HG03565 (cell line): ENCODE results near the gene RNU7-1.
A peak's percentile ranks its signal among the peaks of the same experiment; 100 is the strongest.
"Not testable (repeated sequence)": the region's sequence is repeated elsewhere in the genome, so short reads cannot be mapped to it uniquely, and the experiment has no call there.

ENCODE experiments used
- ATAC-seq: cut with Tn5 transposase; IDR thresholded peaks from one replicate; pipeline ENCODE4 v1.9.1; 2021; ENCODE audit warnings: mild to moderate bottlenecking, moderate library complexity; ENCODE audit not compliant: unreplicated experiment

RNU7-1 gene

DNA sequence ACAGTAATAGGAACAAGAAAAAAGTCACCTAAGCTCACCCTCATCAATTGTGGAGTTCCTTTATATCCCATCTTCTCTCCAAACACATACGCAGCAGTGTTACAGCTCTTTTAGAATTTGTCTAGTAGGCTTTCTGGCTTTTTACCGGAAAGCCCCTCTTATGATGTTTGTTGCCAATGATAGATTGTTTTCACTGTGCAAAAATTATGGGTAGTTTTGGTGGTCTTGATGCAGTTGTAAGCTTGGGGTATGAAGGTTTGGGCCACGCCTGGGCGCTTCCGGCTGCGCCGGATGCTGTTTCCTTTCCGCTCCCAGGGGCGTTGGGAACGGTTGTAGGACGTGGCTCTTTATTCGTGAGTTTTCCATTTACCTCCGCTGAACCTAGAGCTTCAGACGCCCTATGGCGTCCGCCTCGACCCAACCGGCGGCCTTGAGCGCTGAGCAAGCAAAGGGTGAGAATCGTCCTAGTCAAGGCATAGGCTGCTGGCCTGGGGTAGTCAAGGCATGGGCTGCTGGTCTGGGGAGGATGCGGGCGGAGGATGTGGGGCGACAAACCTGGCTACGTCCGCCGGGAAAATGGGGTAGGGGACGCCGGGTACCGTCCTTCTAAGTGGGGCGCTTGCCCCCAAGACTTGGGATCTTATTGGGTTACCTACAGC is at the start of gene RNU7-1, which contains the start of gene C12orf57:
RNU7-1 (plus strand) TSS at position 95 of the 659 bp plus-strand sequence.
C12orf57 (plus strand) TSS at position 301 of the 659 bp plus-strand sequence; CDS start at position 401, 100 bp downstream.
- peak; percentile 25 for ATAC-seq

DNA sequence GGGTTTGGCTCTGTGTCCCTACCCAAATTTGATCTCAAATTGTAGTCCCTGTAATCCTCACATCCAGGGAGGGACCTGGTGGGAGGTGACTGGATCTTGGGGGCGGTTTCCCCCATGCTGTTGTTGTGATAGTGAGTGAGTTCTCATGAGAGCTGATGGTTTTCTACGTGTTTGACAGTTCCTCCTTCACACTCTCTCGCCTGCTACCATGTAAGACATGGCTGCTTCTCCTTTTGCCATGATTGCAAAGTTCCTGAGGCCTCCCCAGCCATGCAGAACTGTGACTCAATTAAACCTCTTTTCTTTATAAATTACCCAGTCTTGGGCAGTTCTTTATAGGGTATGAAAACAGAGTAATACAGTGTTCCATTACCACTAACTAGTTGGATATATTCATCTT is 49.3 kb upstream of the RNU7-1 start:
- ATAC-seq: no peak

DNA sequence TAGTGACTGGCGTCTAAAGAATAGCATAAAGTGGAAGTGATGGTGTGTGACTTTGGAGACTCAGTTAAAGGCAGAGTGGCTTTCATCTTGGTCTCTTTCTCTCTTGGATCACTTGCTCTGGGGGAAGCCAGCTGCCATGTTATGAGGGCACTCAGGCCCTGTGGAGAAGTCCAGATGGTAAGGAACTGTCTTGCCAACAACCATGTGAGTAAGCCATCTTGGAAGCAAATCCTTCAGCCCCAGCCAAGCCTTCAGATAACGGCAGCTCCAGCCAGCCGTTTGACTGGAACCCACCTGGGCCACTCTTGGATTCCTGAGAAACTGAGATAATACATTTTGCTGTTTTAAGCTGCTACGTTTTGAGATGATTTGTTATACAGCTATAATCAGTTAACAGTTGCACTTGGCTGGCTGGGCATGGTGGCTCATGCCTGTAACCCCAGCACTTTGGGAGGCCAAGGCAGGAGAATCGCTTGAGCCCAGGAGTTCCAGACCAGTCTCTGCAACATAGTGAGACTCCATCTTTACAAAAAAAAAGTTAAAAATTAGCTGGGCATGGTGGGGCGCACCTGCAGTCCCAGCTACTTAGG is 46.7 kb upstream of the RNU7-1 start:
- no peak for ATAC-seq

DNA sequence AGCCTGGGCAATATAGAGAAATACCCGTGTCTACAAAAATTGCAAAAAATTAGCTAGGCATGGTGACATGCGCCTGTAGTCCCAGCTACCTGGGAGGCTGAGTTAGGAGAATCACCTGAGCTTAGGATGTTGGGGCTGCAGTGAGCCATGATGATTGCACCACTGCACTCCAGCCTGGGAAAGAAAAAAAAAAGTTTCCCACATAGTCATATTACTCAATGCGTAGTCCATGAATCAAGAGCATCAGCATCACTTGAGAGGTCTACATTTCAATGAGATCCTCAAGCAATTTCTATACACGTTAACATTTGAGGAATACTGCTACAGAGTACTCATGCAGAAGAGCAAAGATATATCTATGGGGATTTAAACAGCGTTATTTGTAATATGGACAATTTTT is 44.2 kb upstream of the RNU7-1 start:
- ATAC-seq: no peak

DNA sequence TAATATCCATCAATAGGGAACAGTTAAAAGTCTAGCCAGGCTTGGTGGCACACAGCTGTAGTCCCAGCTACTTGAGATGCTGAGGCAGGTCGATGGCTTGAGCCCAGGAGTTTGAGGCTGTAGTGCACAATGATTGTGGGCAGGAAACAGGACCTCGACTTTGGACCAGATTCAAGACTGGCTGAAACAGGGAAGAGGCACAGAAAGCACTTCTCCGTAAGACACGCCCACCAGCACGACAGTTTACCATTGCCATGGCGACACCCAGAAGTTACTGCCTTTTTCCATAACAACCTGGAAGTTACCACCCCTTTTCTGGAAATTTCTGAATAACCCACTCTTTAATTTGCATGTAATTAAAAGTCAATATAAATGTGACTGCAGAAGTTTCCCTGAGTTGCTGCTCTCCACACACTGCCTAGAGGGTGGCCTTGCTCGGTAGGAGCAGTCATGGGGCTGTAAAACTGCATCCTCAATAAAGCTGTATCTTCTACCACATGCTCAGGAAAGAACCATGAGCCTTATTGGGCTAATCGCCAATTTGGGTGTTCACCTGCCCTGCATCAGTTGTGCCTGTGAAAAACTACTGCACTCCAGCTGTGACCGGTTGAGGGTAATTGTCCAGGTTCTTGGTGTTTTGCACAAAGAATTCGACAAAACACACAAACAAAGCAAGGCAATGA is 43.6 kb upstream of the RNU7-1 start:
- ATAC-seq: no peak

DNA sequence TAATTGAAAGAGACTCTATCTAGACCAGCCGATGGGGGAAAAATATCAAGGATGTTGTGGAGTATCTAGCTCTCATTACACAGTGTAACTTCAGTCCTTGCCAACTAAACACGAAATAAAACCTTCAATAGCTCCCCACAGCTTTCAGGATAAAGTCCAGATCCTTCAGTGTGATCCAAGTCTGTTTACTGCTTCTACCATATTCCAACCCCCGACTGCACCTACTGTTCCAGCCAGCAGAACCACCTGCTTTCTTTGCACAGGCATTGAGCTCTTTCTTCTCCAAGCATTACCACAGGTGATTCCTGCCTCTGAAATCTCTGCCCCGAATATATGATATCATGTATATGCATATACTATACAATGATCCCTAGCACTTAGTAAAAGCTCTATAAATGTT is 41.2 kb upstream of the RNU7-1 start:
- no peak for ATAC-seq

DNA sequence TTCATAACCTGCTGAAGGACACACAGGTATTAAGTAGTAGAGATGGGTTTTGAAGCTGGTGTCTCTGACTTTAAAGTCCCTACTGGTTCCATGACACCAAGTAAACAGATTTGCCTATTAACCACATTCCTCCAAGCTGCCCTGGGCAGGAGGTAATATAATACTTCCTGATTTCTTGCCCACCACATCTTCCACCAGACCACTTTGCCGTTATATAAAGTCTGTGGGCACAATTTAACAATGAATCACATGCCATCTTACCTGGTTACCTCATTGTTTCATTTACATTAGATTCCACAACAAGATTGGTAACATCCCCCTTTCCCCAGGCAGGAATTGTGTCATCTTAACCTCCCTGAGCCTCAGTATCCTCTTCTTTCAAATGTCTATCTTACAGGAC is 39.9 kb upstream of the RNU7-1 start:
- no peak for ATAC-seq

DNA sequence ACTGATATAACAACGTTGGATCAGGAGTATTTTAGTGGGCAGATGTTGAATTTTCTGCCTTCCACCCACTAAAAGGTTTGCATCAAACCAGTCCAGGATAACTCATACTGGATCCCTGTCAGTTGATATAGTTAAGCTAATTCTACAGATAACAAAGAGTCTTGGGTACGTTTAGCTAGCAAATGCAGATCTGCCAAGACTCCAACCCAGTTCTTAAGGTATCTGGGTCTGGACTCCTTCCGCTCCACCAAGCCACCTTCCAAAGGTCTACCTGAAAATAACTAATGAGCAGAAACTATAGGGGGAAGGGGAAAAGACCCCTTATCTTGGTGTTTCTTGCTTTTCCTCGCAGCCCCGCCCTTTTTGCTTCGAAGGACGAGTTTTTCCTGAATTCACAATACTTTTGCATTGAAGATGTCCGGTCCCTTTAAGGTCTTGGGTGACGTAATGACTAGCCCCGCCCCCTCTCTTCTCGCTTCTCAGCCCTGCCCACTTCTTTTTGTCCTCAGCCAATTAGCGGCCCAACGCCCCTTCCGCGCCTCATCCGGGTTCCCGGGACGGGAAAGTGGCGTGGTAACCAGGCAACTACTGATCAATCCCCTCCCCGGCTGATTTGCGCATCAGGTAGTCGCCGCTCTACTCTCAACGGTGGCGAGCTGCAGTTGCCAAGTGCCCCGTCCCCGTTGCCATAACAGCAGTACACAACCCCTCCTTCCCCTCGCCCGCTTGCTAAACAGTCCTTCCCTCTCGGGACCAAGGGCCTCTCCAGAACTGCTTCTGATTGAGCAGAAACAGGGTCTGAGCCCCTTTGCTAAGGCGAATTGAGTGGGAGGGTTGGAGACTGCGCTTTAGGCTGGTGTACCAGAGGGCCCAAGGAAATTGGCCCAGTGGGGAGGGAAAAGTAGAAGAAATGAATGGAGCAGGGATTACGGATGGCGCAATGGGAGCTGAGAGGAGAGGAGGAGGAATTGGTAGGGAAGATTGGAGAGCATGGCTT is 39.0 kb upstream of the RNU7-1 start, which contains the start of gene LRRC23:
LRRC23 (plus strand) TSS at position 543 of the 997 bp plus-strand sequence. CDS start 812 bp downstream, outside the sequence.
- ATAC-seq: peak; percentile 86

DNA sequence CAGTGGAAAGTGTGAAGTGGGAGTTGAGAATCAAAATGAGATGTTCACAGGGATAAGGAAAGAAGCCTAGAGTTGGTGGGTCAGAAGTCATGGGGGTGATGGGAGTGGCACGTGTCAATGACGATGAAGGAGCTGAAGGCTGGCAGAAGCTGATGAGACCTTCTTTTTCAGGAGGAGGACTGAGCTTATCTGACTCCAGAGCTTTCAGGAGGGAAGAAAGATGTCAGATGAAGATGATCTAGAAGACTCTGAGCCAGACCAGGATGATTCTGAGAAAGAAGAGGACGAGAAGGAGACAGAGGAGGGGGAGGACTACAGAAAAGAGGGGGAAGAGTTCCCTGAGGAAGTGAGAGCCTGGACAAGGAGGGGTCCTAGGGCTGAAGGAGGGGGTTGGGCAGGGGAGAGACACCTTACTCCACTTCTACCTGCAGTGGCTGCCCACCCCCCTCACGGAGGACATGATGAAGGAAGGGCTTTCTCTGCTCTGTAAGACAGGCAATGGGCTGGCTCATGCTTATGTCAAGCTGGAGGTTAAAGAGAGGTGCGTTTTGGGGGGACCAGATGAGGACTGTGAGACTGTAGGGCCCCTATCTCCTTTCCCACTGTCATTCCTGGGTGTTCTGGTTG is 38.1 kb upstream of the RNU7-1 start:
- ATAC-seq: no peak

DNA sequence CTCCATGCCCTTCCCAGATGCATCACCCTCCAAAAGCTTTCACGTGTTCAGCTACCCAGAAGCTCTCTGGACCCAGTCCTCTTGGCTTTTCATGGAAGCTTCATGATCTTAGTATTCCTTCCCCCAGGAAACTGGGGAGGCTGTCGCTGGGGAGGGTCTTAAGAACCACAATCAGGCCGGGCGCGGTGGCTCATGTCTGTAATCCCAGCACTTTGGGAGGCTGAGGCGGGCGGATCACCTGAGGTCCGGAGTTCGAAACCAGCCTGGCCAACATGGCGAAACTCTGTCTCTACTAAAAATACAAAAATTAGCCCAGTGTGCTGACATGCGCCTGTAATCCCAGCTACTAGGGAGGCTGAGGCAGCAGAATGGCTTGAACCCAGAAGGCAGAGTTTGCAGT is 35.5 kb upstream of the RNU7-1 start:
- not testable (repeated sequence) for ATAC-seq

DNA sequence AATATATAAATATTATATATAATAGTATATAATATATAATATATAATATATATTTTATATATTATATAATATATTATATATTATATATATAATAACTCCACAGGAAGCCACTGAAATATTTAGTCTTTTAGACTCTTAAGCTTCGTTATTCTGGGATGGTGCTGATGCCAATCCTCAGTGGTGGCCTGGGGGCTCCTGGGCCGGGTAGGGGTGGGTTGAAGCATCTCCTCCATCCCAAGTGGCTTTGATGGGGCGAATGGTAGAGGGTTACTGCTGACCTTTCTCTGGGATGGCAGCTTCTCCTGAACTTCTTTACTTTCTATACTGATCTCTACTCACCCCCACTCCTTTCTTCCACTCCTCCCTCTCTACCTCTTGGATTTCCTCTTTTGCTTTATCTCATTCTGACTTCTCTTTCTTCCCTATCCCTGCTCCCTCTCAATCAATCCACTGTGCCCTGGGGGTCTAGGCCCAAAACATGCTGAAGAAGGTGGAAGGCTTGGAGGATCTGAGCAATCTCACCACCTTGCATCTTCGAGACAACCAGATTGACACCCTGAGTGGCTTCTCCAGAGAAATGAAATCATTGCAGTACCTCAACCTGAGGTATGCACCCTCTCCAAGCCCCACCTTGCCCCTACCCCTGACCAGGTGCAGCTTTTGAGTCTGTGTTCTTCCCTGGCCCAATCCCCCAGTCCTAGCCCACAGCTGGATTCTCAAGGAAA is 34.0 kb upstream of the RNU7-1 start:
- no peak for ATAC-seq

DNA sequence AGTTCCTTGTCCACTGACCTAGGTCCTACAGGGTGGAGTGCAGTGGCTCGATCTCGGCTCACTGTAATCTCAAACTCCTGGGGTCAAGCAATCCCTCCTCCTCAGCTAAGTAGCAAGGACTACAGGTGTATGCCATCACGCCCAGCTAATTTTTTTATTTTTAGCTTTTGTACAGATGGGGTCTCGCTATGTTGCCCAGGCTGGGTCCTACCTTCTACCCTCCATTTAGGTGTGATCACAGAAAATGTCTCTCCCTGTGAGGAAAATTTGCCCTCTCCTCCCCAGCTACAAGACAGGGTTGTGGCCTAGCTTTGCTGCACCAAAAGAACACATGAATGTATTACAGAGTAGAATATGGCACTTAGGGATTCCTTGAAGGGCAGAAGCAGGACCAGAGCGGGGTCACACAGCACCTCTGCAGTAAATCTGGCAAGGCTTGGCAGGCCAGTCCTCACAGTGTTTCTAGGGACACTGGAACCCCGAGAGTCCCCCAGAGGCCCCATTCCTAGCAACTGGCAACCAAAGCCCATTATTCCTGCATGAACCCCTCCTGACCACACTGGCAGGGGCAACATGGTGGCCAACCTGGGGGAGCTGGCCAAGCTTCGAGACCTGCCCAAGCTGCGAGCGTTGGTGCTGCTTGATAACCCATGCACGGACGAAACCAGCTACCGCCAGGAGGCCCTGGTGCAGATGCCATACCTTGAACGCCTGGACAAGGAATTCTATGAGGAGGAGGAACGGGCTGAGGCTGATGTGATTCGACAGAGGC is 31.3 kb upstream of the RNU7-1 start:
- ATAC-seq: no peak

DNA sequence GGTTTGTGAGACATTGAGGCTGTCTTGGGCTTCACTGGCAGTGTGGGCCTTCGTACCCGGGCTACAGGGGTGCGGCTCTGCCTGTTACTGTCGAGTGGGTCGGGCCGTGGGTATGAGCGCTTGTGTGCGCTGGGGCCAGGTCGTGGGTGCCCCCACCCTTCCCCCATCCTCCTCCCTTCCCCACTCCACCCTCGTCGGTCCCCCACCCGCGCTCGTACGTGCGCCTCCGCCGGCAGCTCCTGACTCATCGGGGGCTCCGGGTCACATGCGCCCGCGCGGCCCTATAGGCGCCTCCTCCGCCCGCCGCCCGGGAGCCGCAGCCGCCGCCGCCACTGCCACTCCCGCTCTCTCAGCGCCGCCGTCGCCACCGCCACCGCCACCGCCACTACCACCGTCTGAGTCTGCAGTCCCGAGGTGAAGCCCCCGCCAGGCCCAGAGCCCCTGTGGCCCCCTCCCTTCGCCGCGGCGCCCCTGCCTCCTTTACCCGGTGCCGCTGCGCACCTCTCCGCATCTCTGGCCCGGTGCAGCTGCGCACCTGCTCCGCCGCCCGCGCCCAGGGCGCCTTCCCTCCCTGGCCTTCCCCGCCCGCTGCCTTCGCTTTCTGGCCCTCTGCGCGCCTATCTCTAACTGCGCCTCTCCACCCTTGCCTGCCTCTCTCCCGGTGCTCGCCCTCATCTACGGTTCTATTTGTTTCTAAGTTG is 29.2 kb upstream of the RNU7-1 start, which contains the start of gene ENO2:
ENO2 (plus strand) TSS at position 335 of the 701 bp plus-strand sequence. CDS start 1,253 bp downstream, outside the sequence.
- ATAC-seq: no peak

DNA sequence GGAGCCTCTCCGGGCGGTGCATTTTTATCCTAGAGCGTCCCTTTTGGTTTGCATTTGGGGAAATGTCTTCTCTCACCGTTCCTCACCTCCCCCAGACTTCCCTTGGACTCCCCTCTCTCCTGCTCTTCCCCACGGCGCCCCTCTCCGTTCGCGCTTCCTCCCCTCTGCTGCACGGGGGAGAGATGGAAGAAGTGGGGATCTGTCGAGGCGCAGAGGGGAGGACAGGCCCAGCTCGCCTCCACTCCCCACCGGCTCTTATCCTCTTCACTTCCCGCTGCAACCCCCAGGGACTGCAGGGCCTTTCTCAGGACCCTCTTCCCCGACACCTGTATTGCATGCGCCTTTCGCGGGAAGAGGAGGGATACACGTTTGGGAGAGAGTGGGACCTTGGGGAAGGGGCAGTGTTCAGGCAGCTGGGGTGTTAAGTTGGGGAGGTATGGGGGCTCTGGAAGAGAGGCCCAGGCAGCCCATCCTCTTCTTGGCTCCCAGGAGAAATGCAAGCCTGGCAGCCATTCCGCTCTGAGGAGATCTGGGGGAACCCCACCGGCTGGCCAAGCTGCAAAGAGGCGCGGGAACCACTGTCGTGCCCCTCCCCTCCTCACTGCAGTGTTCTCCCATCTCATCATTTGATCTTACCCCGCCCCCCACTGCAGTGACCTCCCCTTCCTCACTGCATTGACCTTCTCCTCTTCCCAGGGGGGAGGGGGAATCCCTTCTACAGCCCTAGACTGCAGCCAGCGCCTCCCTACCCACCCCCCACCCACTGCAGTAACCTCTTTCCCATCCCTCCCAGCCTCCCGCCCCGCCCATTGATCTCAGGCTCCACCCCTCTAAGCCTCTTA is 28.4 kb upstream of the RNU7-1 start:
- ATAC-seq: no peak

DNA sequence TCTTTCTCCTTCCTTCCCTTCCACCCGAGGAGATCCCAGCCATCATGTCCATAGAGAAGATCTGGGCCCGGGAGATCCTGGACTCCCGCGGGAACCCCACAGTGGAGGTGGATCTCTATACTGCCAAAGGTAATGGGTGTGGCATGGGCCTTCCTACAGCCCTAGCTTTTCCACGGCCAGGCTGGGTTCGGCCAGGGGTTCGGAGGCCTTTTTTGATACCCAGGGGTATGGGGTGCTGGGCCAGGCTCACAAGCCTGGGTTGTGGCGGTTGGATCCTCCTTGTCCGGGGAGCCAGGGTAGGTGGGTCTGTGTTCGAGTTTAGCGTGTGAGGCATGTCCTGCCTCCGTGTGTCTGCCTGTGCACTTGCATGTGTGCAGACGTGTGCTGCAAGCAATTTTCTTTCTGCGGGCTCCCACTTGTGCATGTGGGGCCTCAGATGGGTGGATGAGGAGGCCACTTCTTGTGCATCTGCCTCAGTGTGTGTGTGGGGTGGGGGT is 27.8 kb upstream of the RNU7-1 start:
- ATAC-seq: no peak

DNA sequence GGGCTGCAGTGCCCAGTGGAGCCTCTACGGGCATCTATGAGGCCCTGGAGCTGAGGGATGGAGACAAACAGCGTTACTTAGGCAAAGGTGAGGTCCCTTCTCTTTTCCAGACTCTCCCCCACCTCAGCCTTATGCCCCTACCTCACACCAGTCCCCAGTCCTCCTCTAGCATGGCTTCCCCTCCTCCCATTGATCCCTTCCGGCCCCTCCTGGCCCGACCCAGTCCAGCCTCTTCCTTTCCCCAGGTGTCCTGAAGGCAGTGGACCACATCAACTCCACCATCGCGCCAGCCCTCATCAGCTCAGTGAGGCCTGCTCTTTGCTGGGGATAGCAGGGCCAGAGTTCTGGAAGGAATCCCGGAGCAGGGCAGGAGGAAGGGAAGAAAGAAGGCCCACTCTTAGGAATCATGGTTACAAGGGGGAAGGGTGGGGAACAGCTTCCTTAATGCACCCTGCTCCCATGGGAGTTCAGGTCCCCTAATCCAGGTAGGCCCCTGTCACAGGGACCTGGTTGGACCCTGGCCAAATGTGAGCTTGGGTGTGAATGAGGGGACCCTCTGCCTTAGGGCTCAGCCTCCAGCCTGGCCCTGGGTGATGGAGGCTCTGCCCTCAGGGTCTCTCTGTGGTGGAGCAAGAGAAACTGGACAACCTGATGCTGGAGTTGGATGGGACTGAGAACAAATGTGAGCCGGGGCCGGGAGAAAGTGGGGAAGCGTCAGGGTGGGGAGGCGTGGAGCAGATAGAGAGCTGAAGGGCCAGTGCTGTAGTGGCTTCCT is 27.0 kb upstream of the RNU7-1 start:
- no peak for ATAC-seq
